ENCODE results near the gene KLF9. TPM values are rescaled to one million over a fixed set of nuclear protein-coding genes. Genes with fewer than 3 reads are reported as not detected.

The KLF9 gene
- total and polyA plus RNA-seq, 4 donors: 2.2 to 77.0 (median 16.7) TPM

DNA sequence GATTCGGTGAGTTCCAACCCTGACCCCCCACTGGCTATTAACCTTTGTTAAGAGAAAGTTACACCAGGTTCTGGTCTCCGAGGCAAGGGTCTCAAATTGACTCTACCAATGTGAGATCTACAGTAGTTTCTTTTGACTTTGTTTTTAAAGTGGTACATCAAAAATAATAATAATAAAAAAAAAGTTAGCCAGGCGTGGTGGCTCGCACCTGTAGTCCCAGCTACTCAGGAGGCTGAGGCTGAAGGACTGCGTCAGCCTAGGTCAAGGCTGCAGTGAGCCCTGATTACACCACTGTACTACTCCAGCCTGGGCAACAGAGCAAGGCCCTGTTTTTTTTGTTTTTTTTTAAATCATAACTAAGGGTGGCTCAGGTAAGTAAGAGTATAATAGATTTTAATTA lies 1.0 kb upstream of the KLF9 start:
- H3K27ac ChIP-seq (ENCODE audit: low read depth in 1 of 2, low read length in 2 of 2): peak overlapping the region; percentile 87 to 99
- H3K36me3 ChIP-seq (ENCODE audit: control insufficient read depth in 4 of 4, insufficient read depth in 3 of 4, low read depth in 1 of 4, low read length in 3 of 4): no peaks in the 10 kb centered on the region
- no peak for DNase-seq (ENCODE audit: low spot score)
- H3K27me3 ChIP-seq (ENCODE audit: control insufficient read depth in 4 of 4, insufficient read depth in 4 of 4, low read length in 3 of 4): no peaks in the 10 kb centered on the region
- H3K4me3 ChIP-seq (ENCODE audit: low read depth in 1 of 3, low read length in 3 of 3): peak overlapping the region; percentile 27 to 89 (median 56)
- peaks cover 0 to 44% (median 8%) of the 10 kb centered on the region in 4 donors for H3K4me1 ChIP-seq (ENCODE audit: control insufficient read depth in 4 of 4, insufficient read depth in 4 of 4, low read length in 3 of 4)
- H3K9me3 ChIP-seq (ENCODE audit: control insufficient read depth in 4 of 4, low read length in 3 of 4): no peaks in the 10 kb centered on the region
- no peak for TF ChIP-seq TAF1 (conservative IDR thresholded peaks at IDR 0.05)
- TF ChIP-seq, protein P1, sequence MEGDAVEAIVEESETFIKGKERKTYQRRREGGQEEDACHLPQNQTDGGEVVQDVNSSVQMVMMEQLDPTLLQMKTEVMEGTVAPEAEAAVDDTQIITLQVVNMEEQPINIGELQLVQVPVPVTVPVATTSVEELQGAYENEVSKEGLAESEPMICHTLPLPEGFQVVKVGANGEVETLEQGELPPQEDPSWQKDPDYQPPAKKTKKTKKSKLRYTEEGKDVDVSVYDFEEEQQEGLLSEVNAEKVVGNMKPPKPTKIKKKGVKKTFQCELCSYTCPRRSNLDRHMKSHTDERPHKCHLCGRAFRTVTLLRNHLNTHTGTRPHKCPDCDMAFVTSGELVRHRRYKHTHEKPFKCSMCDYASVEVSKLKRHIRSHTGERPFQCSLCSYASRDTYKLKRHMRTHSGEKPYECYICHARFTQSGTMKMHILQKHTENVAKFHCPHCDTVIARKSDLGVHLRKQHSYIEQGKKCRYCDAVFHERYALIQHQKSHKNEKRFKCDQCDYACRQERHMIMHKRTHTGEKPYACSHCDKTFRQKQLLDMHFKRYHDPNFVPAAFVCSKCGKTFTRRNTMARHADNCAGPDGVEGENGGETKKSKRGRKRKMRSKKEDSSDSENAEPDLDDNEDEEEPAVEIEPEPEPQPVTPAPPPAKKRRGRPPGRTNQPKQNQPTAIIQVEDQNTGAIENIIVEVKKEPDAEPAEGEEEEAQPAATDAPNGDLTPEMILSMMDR (IDR thresholded peaks at IDR 0.05; ENCODE audit: low read depth, low read length, missing input control): no peak
- no peak for TF ChIP-seq RAD21 (IDR thresholded peaks at IDR 0.05)
- TF ChIP-seq HNF4A (conservative IDR thresholded peaks at IDR 0.05): no peak
- TF ChIP-seq, protein P2, sequence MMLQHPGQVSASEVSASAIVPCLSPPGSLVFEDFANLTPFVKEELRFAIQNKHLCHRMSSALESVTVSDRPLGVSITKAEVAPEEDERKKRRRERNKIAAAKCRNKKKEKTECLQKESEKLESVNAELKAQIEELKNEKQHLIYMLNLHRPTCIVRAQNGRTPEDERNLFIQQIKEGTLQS (IDR thresholded peaks at IDR 0.05): no peak
- no peak for TF ChIP-seq FOXA1 (IDR thresholded peaks at IDR 0.05)
- 64% methylated on average over 5 of the region's 5 CpGs for WGBS
- peak overlapping the region; percentile 100 for H3K9ac ChIP-seq (ENCODE audit: low read depth in 1 of 2, low read length in 2 of 2)

DNA sequence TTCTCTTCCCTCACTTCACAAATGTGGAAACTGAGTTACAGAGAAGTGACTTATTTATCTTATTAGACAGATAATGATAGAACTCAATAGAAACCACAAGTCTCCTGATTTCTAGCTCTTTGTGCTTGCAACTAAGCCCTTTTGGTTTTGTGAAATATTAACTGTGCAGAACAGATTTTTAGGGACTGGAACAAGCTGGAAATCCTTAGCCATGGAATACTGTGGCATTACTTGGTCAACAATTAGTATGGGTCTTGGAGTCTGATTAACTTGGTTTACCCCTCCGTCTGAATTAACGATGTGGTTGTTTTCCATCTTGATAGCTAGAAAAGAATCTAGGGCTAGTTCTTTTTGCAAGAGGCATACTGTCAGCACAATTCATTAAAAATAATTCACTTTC lies 584 bp upstream of the KLF9 start:
- Histone ChIP-seq H3K27me3 (ENCODE audit: control insufficient read depth in 4 of 4, insufficient read depth in 4 of 4, low read length in 3 of 4) (no peaks in the 10 kb centered on the region), H3K4me3 (ENCODE audit: low read depth in 1 of 3, low read length in 3 of 3) (peak overlapping the region; percentile 27 to 89 (median 56)), H3K4me1 (ENCODE audit: control insufficient read depth in 4 of 4, insufficient read depth in 4 of 4, low read length in 3 of 4) (peaks cover 0 to 47% (median 10%) of the 10 kb centered on the region in 4 donors), H3K9ac (ENCODE audit: low read depth in 1 of 2, low read length in 2 of 2) (peak overlapping the region; percentile 100), H3K27ac (ENCODE audit: low read depth in 1 of 2, low read length in 2 of 2) (peak overlapping the region; percentile 87 to 99), H3K9me3 (ENCODE audit: control insufficient read depth in 4 of 4, low read length in 3 of 4) (no peaks in the 10 kb centered on the region), H3K36me3 (ENCODE audit: control insufficient read depth in 4 of 4, insufficient read depth in 3 of 4, low read depth in 1 of 4, low read length in 3 of 4) (no peaks in the 10 kb centered on the region)
- TF ChIP-seq, protein P2 (IDR thresholded peaks at IDR 0.05): no peak
- TF ChIP-seq YY1 (IDR thresholded peaks at IDR 0.05): peak; percentile 12
- no peak for DNase-seq (ENCODE audit: low spot score)
- WGBS: 33% methylated on average over 2 of the region's 2 CpGs

DNA sequence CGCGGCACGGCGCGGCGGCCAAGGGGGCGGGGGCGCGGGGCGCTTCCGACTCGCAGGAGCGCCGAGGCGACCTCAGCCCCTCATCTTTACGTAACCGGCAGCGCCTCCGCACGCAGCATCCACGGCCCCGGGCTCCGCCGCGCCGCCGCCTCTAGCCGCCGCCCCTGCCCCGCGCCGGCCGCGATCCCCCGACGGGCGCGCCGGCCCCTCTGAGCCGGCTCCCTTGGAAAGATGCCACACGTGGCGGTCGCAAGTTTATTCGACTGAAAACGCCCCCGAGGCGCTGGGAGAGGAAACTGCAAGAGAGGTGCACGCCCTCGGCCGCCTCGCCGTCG lies 1.0 kb downstream of the KLF9 start:
- TF ChIP-seq, protein P3, sequence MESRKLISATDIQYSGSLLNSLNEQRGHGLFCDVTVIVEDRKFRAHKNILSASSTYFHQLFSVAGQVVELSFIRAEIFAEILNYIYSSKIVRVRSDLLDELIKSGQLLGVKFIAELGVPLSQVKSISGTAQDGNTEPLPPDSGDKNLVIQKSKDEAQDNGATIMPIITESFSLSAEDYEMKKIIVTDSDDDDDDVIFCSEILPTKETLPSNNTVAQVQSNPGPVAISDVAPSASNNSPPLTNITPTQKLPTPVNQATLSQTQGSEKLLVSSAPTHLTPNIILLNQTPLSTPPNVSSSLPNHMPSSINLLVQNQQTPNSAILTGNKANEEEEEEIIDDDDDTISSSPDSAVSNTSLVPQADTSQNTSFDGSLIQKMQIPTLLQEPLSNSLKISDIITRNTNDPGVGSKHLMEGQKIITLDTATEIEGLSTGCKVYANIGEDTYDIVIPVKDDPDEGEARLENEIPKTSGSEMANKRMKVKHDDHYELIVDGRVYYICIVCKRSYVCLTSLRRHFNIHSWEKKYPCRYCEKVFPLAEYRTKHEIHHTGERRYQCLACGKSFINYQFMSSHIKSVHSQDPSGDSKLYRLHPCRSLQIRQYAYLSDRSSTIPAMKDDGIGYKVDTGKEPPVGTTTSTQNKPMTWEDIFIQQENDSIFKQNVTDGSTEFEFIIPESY (IDR thresholded peaks at IDR 0.05): no peak
- TF ChIP-seq RAD21 (IDR thresholded peaks at IDR 0.05): no peak
- no peak for TF ChIP-seq HNF4A (conservative IDR thresholded peaks at IDR 0.05)
- TF ChIP-seq YY1 (IDR thresholded peaks at IDR 0.05): no peak
- no peak for TF ChIP-seq JUND (IDR thresholded peaks at IDR 0.05)
- TF ChIP-seq, protein P4, sequence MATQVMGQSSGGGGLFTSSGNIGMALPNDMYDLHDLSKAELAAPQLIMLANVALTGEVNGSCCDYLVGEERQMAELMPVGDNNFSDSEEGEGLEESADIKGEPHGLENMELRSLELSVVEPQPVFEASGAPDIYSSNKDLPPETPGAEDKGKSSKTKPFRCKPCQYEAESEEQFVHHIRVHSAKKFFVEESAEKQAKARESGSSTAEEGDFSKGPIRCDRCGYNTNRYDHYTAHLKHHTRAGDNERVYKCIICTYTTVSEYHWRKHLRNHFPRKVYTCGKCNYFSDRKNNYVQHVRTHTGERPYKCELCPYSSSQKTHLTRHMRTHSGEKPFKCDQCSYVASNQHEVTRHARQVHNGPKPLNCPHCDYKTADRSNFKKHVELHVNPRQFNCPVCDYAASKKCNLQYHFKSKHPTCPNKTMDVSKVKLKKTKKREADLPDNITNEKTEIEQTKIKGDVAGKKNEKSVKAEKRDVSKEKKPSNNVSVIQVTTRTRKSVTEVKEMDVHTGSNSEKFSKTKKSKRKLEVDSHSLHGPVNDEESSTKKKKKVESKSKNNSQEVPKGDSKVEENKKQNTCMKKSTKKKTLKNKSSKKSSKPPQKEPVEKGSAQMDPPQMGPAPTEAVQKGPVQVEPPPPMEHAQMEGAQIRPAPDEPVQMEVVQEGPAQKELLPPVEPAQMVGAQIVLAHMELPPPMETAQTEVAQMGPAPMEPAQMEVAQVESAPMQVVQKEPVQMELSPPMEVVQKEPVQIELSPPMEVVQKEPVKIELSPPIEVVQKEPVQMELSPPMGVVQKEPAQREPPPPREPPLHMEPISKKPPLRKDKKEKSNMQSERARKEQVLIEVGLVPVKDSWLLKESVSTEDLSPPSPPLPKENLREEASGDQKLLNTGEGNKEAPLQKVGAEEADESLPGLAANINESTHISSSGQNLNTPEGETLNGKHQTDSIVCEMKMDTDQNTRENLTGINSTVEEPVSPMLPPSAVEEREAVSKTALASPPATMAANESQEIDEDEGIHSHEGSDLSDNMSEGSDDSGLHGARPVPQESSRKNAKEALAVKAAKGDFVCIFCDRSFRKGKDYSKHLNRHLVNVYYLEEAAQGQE (IDR thresholded peaks at IDR 0.05): no peak
- no peak for TF ChIP-seq NR2F2 (IDR thresholded peaks at IDR 0.05)
- TF ChIP-seq RXRA (IDR thresholded peaks at IDR 0.05): no peak
- no peak for TF ChIP-seq FOXA1 (IDR thresholded peaks at IDR 0.05)
- Histone ChIP-seq H3K27me3 (ENCODE audit: control insufficient read depth in 4 of 4, insufficient read depth in 4 of 4, low read length in 3 of 4) (no peaks in the 10 kb centered on the region), H3K9me3 (ENCODE audit: control insufficient read depth in 4 of 4, low read length in 3 of 4) (no peaks in the 10 kb centered on the region), H3K36me3 (ENCODE audit: control insufficient read depth in 4 of 4, insufficient read depth in 3 of 4, low read depth in 1 of 4, low read length in 3 of 4) (no peaks in the 10 kb centered on the region), H3K9ac (ENCODE audit: low read depth in 1 of 2, low read length in 2 of 2) (peak overlapping the region; percentile 100), H3K27ac (ENCODE audit: low read depth in 1 of 2, low read length in 2 of 2) (peak overlapping the region; percentile 87 to 99), H3K4me3 (ENCODE audit: low read depth in 1 of 3, low read length in 3 of 3) (peak overlapping the region; percentile 88 to 100 (median 89)), H3K4me1 (ENCODE audit: control insufficient read depth in 4 of 4, insufficient read depth in 4 of 4, low read length in 3 of 4) (peaks cover 2 to 54% (median 10%) of the 10 kb centered on the region in 4 donors)
- under 1% methylated on average over 53 of the region's 53 CpGs for WGBS
- peak; percentile 37 for DNase-seq (ENCODE audit: low spot score)

Data from liver (tissue), 9 donors.